SU-DHL-6 (cell line): ENCODE results near the gene JMJD7.

ENCODE experiments used
- H2AFZ ChIP-seq: fragments of 200-600 bp; sonication (generic); 2 replicates; pipeline ENCODE4 v1.6.1; 2014; ENCODE audit warnings: low read depth, mild to moderate bottlenecking, moderate library complexity, mixed read lengths, antibody characterized with exemption, low read length; ENCODE audit not compliant: severe bottlenecking
- H3F3A ChIP-seq: fragments of 200-600 bp; shearing (Covaris generic); 2 replicates; pipeline ENCODE4 v1.6.0; 2016; ENCODE audit warnings: antibody characterized with exemption, mild to moderate bottlenecking; ENCODE audit not compliant: insufficient read depth
- H3K27ac ChIP-seq: fragments of 200-600 bp; sonication (generic); 2 replicates; pipeline ENCODE4 v1.5.1; 2016; ENCODE audit warnings: low read depth, mild to moderate bottlenecking, low read length, moderate library complexity, mixed read lengths
- H3K27me3 ChIP-seq: fragments of 200-600 bp; sonication (generic), shearing (Covaris generic); 2 replicates; pipeline ENCODE4 v1.6.0; 2014; ENCODE audit warnings: mild to moderate bottlenecking, low read length
- H3K36me3 ChIP-seq: fragments of 200-600 bp; sonication (generic); 2 replicates; pipeline ENCODE4 v1.6.1; 2014; ENCODE audit warnings: mild to moderate bottlenecking, low read length, mixed read lengths
- H3K4me2 ChIP-seq: fragments of 300-600, 200-600 bp; shearing (Covaris generic), sonication (generic); 2 replicates; pipeline ENCODE4 v1.6.0; 2014; ENCODE audit warnings: low read length, low read depth, mild to moderate bottlenecking; ENCODE audit not compliant: poor library complexity, severe bottlenecking
- H3K4me3 ChIP-seq: fragments of 200-600 bp; sonication (generic); 2 replicates; pipeline ENCODE4 v1.5.1; 2014; ENCODE audit warnings: antibody characterized with exemption, low read length, mild to moderate bottlenecking, mixed read lengths; ENCODE audit not compliant: insufficient read depth, poor library complexity, severe bottlenecking
- H3K79me2 ChIP-seq: fragments of 200-600 bp; sonication (generic); 2 replicates; pipeline ENCODE4 v1.6.1; 2014; ENCODE audit warnings: mild to moderate bottlenecking, low read length, moderate library complexity; ENCODE audit not compliant: insufficient read depth
- H3K9ac ChIP-seq: fragments of 200-600 bp; sonication (generic); 2 replicates; pipeline ENCODE4 v1.7.0; 2014; ENCODE audit warnings: mild to moderate bottlenecking, low read length
- H3K9me2 ChIP-seq: fragments of 200-600 bp; sonication (generic); replicated peaks from 2 replicates; pipeline ENCODE4 v1.6.1; 2014; ENCODE audit warnings: low read length; ENCODE audit not compliant: insufficient read depth
- H3K9me3 ChIP-seq: fragments of 200-600 bp; sonication (generic); 2 replicates; pipeline ENCODE4 v1.6.1; 2014; ENCODE audit warnings: low read length, mixed read lengths; ENCODE audit not compliant: insufficient read depth
- H4K20me1 ChIP-seq: fragments of 200-600 bp; sonication (generic); 2 replicates; pipeline ENCODE4 v1.6.1; 2014; ENCODE audit warnings: low read depth, mild to moderate bottlenecking, antibody characterized with exemption, low read length, moderate library complexity, mixed read lengths
- CTCF ChIP-seq: fragments of 200-600 bp; sonication (generic); IDR thresholded peaks from one replicate; pipeline ENCODE4 v1.5.1; 2017; ENCODE audit warnings: antibody characterized with exemption, mild to moderate bottlenecking, low read length, moderate library complexity; ENCODE audit not compliant: insufficient read depth, poor library complexity, severe bottlenecking
- EZH2phosphoT487 ChIP-seq: fragments of 200-600 bp; sonication (generic), shearing (Covaris generic); conservative IDR thresholded peaks from 2 replicates; pipeline ENCODE4 v1.6.1; 2018; ENCODE audit warnings: mild to moderate bottlenecking, antibody characterized with exemption, low read length, moderate library complexity, mixed read lengths

The JMJD7 gene

GRCh38 chr15:41851167-41851523 lies 23.3 kb downstream of the JMJD7 start:
- Histone ChIP-seq H3F3A (no peaks in the 10 kb centered on the region), H3K9me2 (no peaks in the 10 kb centered on the region), H3K36me3 (no peaks in the 10 kb centered on the region), H3K27me3 (no peaks in the 10 kb centered on the region), H3K9me3 (no peaks in the 10 kb centered on the region), H3K27ac (no peak overlapping the region), H3K79me2 (no peaks in the 10 kb centered on the region), H3K9ac (no peak overlapping the region), H3K4me2 (no peak overlapping the region), H3K4me3 (no peak overlapping the region), H4K20me1 (no peaks in the 10 kb centered on the region), H2AFZ (no peak overlapping the region)
- no peak for TF ChIP-seq CTCF
- no peak for TF ChIP-seq EZH2phosphoT487

GRCh38 chr15:41851755-41852370 lies 24.0 kb downstream of the JMJD7 start:
- H3K9ac ChIP-seq = no peak overlapping the region
- H3K4me3 ChIP-seq = no peak overlapping the region
- no peaks in the 10 kb centered on the region for H3K36me3 ChIP-seq
- no peak overlapping the region for H3K27ac ChIP-seq
- H3K79me2 ChIP-seq = no peaks in the 10 kb centered on the region
- no peaks in the 10 kb centered on the region for H3K9me3 ChIP-seq
- H2AFZ ChIP-seq = no peak overlapping the region
- no peaks in the 10 kb centered on the region for H3K27me3 ChIP-seq
- TF ChIP-seq EZH2phosphoT487 (no peak), CTCF (no peak)
- H3F3A ChIP-seq = no peaks in the 10 kb centered on the region
- no peaks in the 10 kb centered on the region for H4K20me1 ChIP-seq
- H3K9me2 ChIP-seq = no peaks in the 10 kb centered on the region
- no peak overlapping the region for H3K4me2 ChIP-seq

DNA sequence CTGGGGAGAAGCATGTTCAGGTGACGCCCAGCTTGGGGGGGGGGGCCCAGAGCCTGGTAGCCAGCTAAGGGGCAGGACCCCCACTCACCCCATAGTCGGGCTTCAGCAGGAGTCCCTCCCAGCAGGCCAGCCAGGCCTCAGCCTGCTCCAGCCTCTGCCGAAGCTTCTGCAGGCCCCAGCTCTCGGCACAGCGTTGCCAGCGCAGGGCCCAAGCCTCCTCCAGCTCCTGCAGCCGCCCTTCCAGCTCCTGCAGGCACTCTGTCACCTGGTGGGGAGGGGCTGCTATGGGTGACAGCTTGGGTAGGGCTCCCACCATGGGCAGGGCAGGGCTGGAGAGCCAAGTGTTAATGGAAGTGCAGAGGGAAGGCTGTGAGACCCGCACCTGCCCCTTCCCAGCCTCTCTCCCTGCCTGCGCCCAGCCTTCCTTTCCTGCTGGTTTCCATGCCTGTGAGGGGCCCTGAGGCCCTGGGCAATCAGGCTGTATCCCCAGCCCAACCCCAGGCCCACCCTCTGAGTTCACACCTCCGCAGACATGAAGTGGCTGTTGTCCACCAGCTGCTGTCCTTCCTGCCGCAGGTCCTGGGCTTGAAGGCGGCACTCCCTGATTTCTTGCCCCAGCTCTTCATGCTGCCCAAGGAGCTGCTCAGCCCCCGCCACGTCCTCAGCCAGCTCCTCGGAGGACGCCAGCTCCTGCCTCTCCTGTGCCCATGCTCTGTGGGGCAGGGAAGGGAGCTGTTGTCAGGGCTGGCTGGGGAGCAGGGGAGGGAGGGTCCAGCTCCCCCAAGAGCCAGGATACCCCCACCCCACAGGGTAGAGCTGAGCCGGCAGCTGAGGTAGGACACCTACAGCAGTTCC lies 25.1 kb downstream of the JMJD7 start:
- H3K9me3 ChIP-seq = no peaks in the 10 kb centered on the region
- H3K36me3 ChIP-seq = no peaks in the 10 kb centered on the region
- H3K9me2 ChIP-seq = no peaks in the 10 kb centered on the region
- H3F3A ChIP-seq = no peaks in the 10 kb centered on the region
- no peaks in the 10 kb centered on the region for H3K79me2 ChIP-seq
- H3K27me3 ChIP-seq = no peaks in the 10 kb centered on the region
- no peak overlapping the region for H3K9ac ChIP-seq
- no peak overlapping the region for H3K27ac ChIP-seq
- no peak overlapping the region for H3K4me2 ChIP-seq
- no peak overlapping the region for H2AFZ ChIP-seq
- no peak overlapping the region for H3K4me3 ChIP-seq
- TF ChIP-seq CTCF (no peak), EZH2phosphoT487 (no peak)
- no peaks in the 10 kb centered on the region for H4K20me1 ChIP-seq
